SU-DHL-6 (cell line): ENCODE measurements around the gene LRRC37A3.
"Not testable (repeated sequence)": the region's sequence is repeated elsewhere in the genome, so short reads cannot be mapped to it uniquely, and the experiment has no call there.

Source experiments
- H2AFZ ChIP-seq: fragments of 200-600 bp; sonication (generic); 2 replicates; pipeline ENCODE4 v1.6.1; 2014; ENCODE audit warnings: low read depth, mild to moderate bottlenecking, moderate library complexity, mixed read lengths, antibody characterized with exemption, low read length; ENCODE audit not compliant: severe bottlenecking
- H3F3A ChIP-seq: fragments of 200-600 bp; shearing (Covaris generic); 2 replicates; pipeline ENCODE4 v1.6.0; 2016; ENCODE audit warnings: antibody characterized with exemption, mild to moderate bottlenecking; ENCODE audit not compliant: insufficient read depth
- H3K27ac ChIP-seq: fragments of 200-600 bp; sonication (generic); 2 replicates; pipeline ENCODE4 v1.5.1; 2016; ENCODE audit warnings: low read depth, mild to moderate bottlenecking, low read length, moderate library complexity, mixed read lengths
- H3K27me3 ChIP-seq: fragments of 200-600 bp; sonication (generic), shearing (Covaris generic); 2 replicates; pipeline ENCODE4 v1.6.0; 2014; ENCODE audit warnings: mild to moderate bottlenecking, low read length
- H3K36me3 ChIP-seq: fragments of 200-600 bp; sonication (generic); 2 replicates; pipeline ENCODE4 v1.6.1; 2014; ENCODE audit warnings: mild to moderate bottlenecking, low read length, mixed read lengths
- H3K4me2 ChIP-seq: fragments of 300-600, 200-600 bp; shearing (Covaris generic), sonication (generic); 2 replicates; pipeline ENCODE4 v1.6.0; 2014; ENCODE audit warnings: low read length, low read depth, mild to moderate bottlenecking; ENCODE audit not compliant: poor library complexity, severe bottlenecking
- H3K4me3 ChIP-seq: fragments of 200-600 bp; sonication (generic); 2 replicates; pipeline ENCODE4 v1.5.1; 2014; ENCODE audit warnings: antibody characterized with exemption, low read length, mild to moderate bottlenecking, mixed read lengths; ENCODE audit not compliant: insufficient read depth, poor library complexity, severe bottlenecking
- H3K79me2 ChIP-seq: fragments of 200-600 bp; sonication (generic); 2 replicates; pipeline ENCODE4 v1.6.1; 2014; ENCODE audit warnings: mild to moderate bottlenecking, low read length, moderate library complexity; ENCODE audit not compliant: insufficient read depth
- H3K9ac ChIP-seq: fragments of 200-600 bp; sonication (generic); 2 replicates; pipeline ENCODE4 v1.7.0; 2014; ENCODE audit warnings: mild to moderate bottlenecking, low read length
- H3K9me2 ChIP-seq: fragments of 200-600 bp; sonication (generic); replicated peaks from 2 replicates; pipeline ENCODE4 v1.6.1; 2014; ENCODE audit warnings: low read length; ENCODE audit not compliant: insufficient read depth
- H3K9me3 ChIP-seq: fragments of 200-600 bp; sonication (generic); 2 replicates; pipeline ENCODE4 v1.6.1; 2014; ENCODE audit warnings: low read length, mixed read lengths; ENCODE audit not compliant: insufficient read depth
- H4K20me1 ChIP-seq: fragments of 200-600 bp; sonication (generic); 2 replicates; pipeline ENCODE4 v1.6.1; 2014; ENCODE audit warnings: low read depth, mild to moderate bottlenecking, antibody characterized with exemption, low read length, moderate library complexity, mixed read lengths

LRRC37A3 gene

GRCh38 chr17:64929419-64930209 lies 10.3 kb upstream of the LRRC37A3 start:
- H3K36me3 ChIP-seq, H3K27me3 ChIP-seq, H3K27ac ChIP-seq, H3F3A ChIP-seq, H3K9me3 ChIP-seq, H3K79me2 ChIP-seq, H2AFZ ChIP-seq, H3K9me2 ChIP-seq, H3K9ac ChIP-seq, H3K4me3 ChIP-seq, H3K4me2 ChIP-seq, H4K20me1 ChIP-seq: not testable (repeated sequence)

- H3K27ac ChIP-seq, H4K20me1 ChIP-seq, H3K4me3 ChIP-seq, H3K9me3 ChIP-seq, H3F3A ChIP-seq, H3K9me2 ChIP-seq, H3K4me2 ChIP-seq, H3K36me3 ChIP-seq, H2AFZ ChIP-seq, H3K9ac ChIP-seq, H3K79me2 ChIP-seq, H3K27me3 ChIP-seq: not testable (repeated sequence)
Observed at GRCh38 chr17:64928701-64929100, 9.4 kb upstream of the LRRC37A3 start.

GRCh38 chr17:64927444-64927843 lies 8.2 kb upstream of the LRRC37A3 start:
- not testable (repeated sequence) for H3K9ac ChIP-seq, H3K4me3 ChIP-seq, H3K36me3 ChIP-seq, H3K9me3 ChIP-seq, H3K9me2 ChIP-seq, H3K4me2 ChIP-seq, H2AFZ ChIP-seq, H3K27me3 ChIP-seq, H4K20me1 ChIP-seq, H3K27ac ChIP-seq, H3K79me2 ChIP-seq, H3F3A ChIP-seq

- not testable (repeated sequence) for H3K9me3 ChIP-seq, H3K79me2 ChIP-seq, H3K27me3 ChIP-seq, H3K9me2 ChIP-seq, H3K27ac ChIP-seq, H3K4me3 ChIP-seq, H2AFZ ChIP-seq, H3K36me3 ChIP-seq, H3K4me2 ChIP-seq, H4K20me1 ChIP-seq, H3K9ac ChIP-seq
- H3F3A ChIP-seq = peaks cover 11% of the 10 kb centered on the region
Observed at GRCh38 chr17:64926430-64926829, 7.2 kb upstream of the LRRC37A3 start.

GRCh38 chr17:64925244-64925643 lies 6.0 kb upstream of the LRRC37A3 start:
- H3K27ac ChIP-seq, H3K79me2 ChIP-seq, H3K4me2 ChIP-seq, H2AFZ ChIP-seq, H3K36me3 ChIP-seq, H3K9ac ChIP-seq, H3K9me2 ChIP-seq, H3K9me3 ChIP-seq, H3K27me3 ChIP-seq, H3K4me3 ChIP-seq, H4K20me1 ChIP-seq: not testable (repeated sequence)
- peaks cover 18% of the 10 kb centered on the region for H3F3A ChIP-seq

GRCh38 chr17:64923051-64923568 lies 3.8 kb upstream of the LRRC37A3 start:
- H3K9ac ChIP-seq = peak overlapping the region; percentile 18; the same call in 1 of the 2 replicates
- not testable (repeated sequence) for H4K20me1 ChIP-seq, H3K27me3 ChIP-seq, H3K4me3 ChIP-seq, H3K36me3 ChIP-seq, H3K9me2 ChIP-seq, H2AFZ ChIP-seq, H3K79me2 ChIP-seq, H3K9me3 ChIP-seq
- H3K27ac ChIP-seq = peak overlapping the region; percentile 75
- peaks cover 18% of the 10 kb centered on the region for H3F3A ChIP-seq
- peak overlapping the region; percentile 65 for H3K4me2 ChIP-seq
